GM10266 (cell line): ENCODE data around the gene CFAP91.

Source experiments
- DNase-seq: peaks from one replicate; pipeline ENCODE4 v3.0.0; 2012; ENCODE audit errors: extremely low spot score
- CTCF ChIP-seq: IDR thresholded peaks from 2 replicates; pipeline ENCODE4 v1.5.1; 2012; ENCODE audit warnings: mild to moderate bottlenecking, low read depth; ENCODE audit not compliant: control insufficient read depth, insufficient read depth; ENCODE audit errors: missing control alignments

CFAP91 gene

GRCh38 chr3:119700920-119701734 is 1.7 kb upstream of the CFAP91 start:
- no peak for TF ChIP-seq CTCF
- no peak for DNase-seq

DNA sequence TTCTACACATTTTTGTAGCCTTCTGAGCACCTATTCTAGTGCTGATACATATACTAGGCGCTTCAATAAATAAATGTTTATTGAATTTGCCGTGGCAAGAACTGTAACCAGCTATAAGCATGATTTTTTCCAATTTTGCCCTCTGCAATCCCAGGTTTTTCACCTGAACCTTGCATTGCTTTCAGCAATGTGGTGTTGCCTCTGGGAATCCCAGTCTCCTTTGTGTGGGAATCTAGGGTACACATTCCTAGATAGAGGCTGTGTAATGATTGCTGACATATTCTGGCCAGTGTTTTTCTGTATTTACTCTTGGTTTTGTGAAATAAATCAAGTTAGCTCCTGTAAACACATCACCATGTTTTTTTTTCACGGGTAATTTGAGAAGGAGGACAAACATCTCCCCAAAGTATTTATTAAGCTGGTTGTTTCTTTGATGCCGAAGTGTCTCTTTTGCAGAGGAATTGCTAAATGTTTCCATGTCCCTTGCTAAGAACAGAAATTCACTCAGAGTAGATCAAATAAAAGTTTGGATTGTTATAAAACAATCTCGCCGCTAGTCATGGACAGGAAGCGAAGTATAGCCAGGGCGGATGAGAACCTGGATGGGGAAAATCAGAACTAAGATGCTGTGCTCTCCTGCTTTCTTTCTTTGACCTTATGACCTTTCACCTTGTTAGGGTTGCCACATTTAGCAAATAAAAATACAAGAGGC is 1.2 kb downstream of the CFAP91 start:
- no peak for TF ChIP-seq CTCF
- DNase-seq: no peak

DNA sequence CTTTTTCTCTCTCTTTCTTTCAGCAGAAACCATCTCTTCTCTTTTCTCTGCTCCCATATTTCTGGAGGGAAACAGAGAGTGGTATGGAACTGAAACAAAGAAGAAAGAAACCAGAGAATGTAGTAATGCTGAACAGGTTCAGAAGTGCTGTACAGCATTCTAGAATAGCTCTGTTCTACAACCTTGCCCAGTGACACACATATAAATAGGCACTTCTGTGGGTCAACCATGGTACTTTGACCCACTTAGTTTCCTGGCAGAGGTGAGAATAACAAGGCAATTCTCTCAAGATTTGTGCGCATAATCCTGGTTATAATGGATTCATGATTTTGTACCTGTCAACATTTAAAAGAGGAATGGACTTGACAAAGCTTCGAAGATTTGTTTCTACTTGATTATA is 12.3 kb downstream of the CFAP91 start:
- no peak for DNase-seq
- no peak for TF ChIP-seq CTCF

DNA sequence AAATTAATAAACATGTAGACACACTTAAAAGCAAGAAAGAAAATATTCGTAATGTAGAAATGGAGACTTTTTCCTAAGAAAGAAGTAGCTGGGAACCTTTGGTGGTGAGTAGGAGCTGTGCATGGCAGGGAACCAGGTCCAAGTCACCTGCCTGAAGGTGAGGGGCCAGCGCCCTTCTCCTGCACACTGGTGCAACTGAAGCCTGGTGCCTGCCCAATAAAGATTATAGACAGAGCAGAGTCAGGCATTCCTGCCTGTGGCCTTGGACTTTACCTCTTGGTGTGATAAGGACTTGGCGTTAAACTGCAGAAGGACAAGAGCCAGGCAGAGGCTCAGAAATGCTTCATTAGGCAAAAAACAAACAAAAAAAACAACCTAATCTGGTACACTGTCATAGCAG is 14.2 kb downstream of the CFAP91 start:
- no peak for TF ChIP-seq CTCF
- no peak for DNase-seq

DNA sequence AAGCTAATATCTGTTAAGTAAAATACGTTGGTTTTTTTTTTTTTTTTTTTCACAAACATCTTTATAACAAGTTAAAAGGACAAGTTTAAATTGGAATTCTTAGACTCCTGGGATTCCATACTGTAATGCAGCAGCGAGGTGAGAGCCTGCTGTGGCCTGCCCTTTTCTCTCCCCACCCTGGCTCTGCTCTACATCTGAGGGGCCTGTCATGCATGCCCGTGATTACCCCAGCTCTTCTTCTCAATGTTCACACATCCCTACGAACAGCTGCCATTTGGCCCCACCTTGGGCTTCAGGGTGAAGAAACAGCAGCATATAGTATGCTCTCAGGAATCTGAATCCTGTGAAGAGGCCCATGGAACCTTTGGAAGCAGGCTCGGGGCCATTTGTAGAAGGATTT is 14.7 kb downstream of the CFAP91 start:
- DNase-seq: no peak
- TF ChIP-seq CTCF: no peak

GRCh38 chr3:119723022-119723421 is 20.2 kb downstream of the CFAP91 start:
- TF ChIP-seq CTCF: no peak
- no peak for DNase-seq

GRCh38 chr3:119726909-119727308 is 24.1 kb downstream of the CFAP91 start:
- no peak for TF ChIP-seq CTCF

More at GRCh38 chr3:119726909-119727308, 24.1 kb downstream of the CFAP91 start:
- no peak for DNase-seq
